ENCODE data around the gene CACNA2D4. TPM values are rescaled to one million over a fixed set of nuclear protein-coding genes. Genes with fewer than 3 reads are reported as not detected.
"Not testable (repeated sequence)": the region's sequence is repeated elsewhere in the genome, so short reads cannot be mapped to it uniquely, and the experiment has no call there.

The CACNA2D4 gene
- polyA plus RNA-seq, 1 experiment: 0.22 TPM

- ChIA-PET CTCF (no interaction called here), POLR2A (no interaction called here)
- H3K27me3 ChIP-seq (ENCODE audit: control insufficient read depth, insufficient read depth, low read length): peaks cover 80% of the 10 kb centered on the region
- no peak for DNase-seq (ENCODE audit: low read depth, low spot score)
- TF ChIP-seq, protein P1, sequence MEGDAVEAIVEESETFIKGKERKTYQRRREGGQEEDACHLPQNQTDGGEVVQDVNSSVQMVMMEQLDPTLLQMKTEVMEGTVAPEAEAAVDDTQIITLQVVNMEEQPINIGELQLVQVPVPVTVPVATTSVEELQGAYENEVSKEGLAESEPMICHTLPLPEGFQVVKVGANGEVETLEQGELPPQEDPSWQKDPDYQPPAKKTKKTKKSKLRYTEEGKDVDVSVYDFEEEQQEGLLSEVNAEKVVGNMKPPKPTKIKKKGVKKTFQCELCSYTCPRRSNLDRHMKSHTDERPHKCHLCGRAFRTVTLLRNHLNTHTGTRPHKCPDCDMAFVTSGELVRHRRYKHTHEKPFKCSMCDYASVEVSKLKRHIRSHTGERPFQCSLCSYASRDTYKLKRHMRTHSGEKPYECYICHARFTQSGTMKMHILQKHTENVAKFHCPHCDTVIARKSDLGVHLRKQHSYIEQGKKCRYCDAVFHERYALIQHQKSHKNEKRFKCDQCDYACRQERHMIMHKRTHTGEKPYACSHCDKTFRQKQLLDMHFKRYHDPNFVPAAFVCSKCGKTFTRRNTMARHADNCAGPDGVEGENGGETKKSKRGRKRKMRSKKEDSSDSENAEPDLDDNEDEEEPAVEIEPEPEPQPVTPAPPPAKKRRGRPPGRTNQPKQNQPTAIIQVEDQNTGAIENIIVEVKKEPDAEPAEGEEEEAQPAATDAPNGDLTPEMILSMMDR (IDR thresholded peaks at IDR 0.05; ENCODE audit: low read depth, low read length): no peak
- H3K4me3 ChIP-seq (ENCODE audit: low read depth, low read length): no peak within 1 kb of the TSS
- peaks cover 3% of the 10 kb centered on the region; the same call in 1 of the 2 replicates for H3K9me3 ChIP-seq (ENCODE audit: control insufficient read depth, insufficient read depth, low read length)
- no peak within 1 kb of the TSS for H3K27ac ChIP-seq (ENCODE audit: low read depth, low read length)
Observed at GRCh38 chr12:1820191-1820895, 98.1 kb downstream of the CACNA2D4 start, which contains the start of gene LRTM2. LRTM2 (plus strand) TSS chr12:1820565; CDS start chr12:1828149, 7,584 bp downstream.

DNA sequence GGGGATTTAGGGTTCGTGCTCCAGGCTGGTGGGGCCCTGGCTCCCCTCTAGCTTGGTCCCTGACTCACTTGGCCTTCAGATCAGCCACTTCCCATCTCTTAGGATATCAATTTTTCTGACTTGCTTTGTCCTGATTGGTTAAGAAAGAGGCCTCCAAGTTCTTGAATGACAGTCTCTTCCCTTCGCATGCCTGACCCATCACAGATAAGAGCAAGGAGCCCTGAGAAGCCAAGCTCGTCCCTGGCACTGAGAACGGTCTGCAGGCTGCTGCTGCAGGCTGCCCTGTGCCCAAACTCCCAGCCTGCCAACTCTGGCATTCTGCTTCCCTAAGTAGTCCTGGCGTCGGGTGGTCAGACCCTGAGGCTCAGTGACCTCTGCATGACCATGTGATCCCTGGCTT, 98.9 kb downstream of the CACNA2D4 start:
- TF ChIP-seq, protein P1 (IDR thresholded peaks at IDR 0.05; ENCODE audit: low read depth, low read length): no peak
- peaks cover 3% of the 10 kb centered on the region; the same call in 1 of the 2 replicates for H3K9me3 ChIP-seq (ENCODE audit: control insufficient read depth, insufficient read depth, low read length)
- H3K4me3 ChIP-seq (ENCODE audit: low read depth, low read length): no peak overlapping the region
- ChIA-PET CTCF (no interaction called here), POLR2A (no interaction called here)
- no peak for DNase-seq (ENCODE audit: low read depth, low spot score)
- peaks cover 79% of the 10 kb centered on the region for H3K27me3 ChIP-seq (ENCODE audit: control insufficient read depth, insufficient read depth, low read length)
- no peak overlapping the region for H3K27ac ChIP-seq (ENCODE audit: low read depth, low read length)

- DNase-seq (ENCODE audit: low read depth, low spot score): no peak
- H3K27ac ChIP-seq (ENCODE audit: low read depth, low read length): no peak overlapping the region
- H3K4me3 ChIP-seq (ENCODE audit: low read depth, low read length): no peak overlapping the region
- H3K9me3 ChIP-seq (ENCODE audit: control insufficient read depth, insufficient read depth, low read length): peaks cover 3% of the 10 kb centered on the region; the same call in 1 of the 2 replicates
- TF ChIP-seq, protein P1 (IDR thresholded peaks at IDR 0.05; ENCODE audit: low read depth, low read length): no peak
- CTCF ChIA-PET: no interaction called here
- POLR2A ChIA-PET: no interaction called here
- peaks cover 77% of the 10 kb centered on the region for H3K27me3 ChIP-seq (ENCODE audit: control insufficient read depth, insufficient read depth, low read length)
Observed at GRCh38 chr12:1819050-1819449, 99.4 kb downstream of the CACNA2D4 start.

- H3K9me3 ChIP-seq (ENCODE audit: control insufficient read depth, insufficient read depth, low read length); H3K27ac ChIP-seq (ENCODE audit: low read depth, low read length); POLR2A ChIA-PET; DNase-seq (ENCODE audit: low read depth, low spot score); CTCF ChIA-PET; H3K4me3 ChIP-seq (ENCODE audit: low read depth, low read length): not testable (repeated sequence)
- peaks cover 70% of the 10 kb centered on the region for H3K27me3 ChIP-seq (ENCODE audit: control insufficient read depth, insufficient read depth, low read length)
Observed at GRCh38 chr12:1817928-1818327, 100.5 kb downstream of the CACNA2D4 start.

- CTCF ChIA-PET: interaction anchor here (0.9 kb wide), 1 partner anchor 123 kb away, joined by 3 read pairs; no protein-coding TSS in a partner anchor
- no peak for DNase-seq (ENCODE audit: low read depth, low spot score)
- peaks cover 59% of the 10 kb centered on the region for H3K27me3 ChIP-seq (ENCODE audit: control insufficient read depth, insufficient read depth, low read length)
- H3K27ac ChIP-seq (ENCODE audit: low read depth, low read length): no peak overlapping the region
- POLR2A ChIA-PET: no interaction called here
- no peak overlapping the region for H3K4me3 ChIP-seq (ENCODE audit: low read depth, low read length)
- TF ChIP-seq, protein P1 (IDR thresholded peaks at IDR 0.05; ENCODE audit: low read depth, low read length): no peak
- H3K9me3 ChIP-seq (ENCODE audit: control insufficient read depth, insufficient read depth, low read length): peaks cover 3% of the 10 kb centered on the region; the same call in 1 of the 2 replicates
Observed at GRCh38 chr12:1816730-1817348, 101.6 kb downstream of the CACNA2D4 start.

Data from AG04450 (cell line).